Measurements from ENCODE around the gene DCT.

The DCT gene

DNA sequence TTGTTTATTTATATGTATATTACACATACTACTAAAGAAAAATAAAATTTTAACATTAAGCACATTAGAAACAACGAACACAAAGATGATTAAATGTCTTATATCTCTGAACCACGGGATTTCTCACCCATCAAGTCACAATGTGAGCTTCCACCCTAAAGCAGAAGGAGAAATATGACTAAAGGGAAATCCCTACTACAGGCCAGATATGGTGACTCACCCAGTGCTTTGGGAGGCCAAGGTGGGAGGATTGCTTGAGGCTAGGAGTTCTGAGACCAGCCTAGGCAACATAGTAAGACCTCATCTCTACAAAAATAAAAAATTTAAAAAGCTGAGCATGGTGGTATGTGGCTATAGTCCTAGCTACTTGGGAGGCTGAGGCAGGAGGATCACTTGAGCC is 24.6 kb downstream of the DCT start:
- H2AFZ ChIP-seq (ENCODE audit: low read depth, low read length): no peak overlapping the region
- ATAC-seq (ENCODE audit: insufficient read depth, low read depth) (0 out of 3 replicates have a peak, but pooled peaks have one; percentile 12), DNase-seq (no peak)
- no peaks in the 10 kb centered on the region for H3K27me3 ChIP-seq (ENCODE audit: insufficient read depth, low read length, poor library complexity)
- H3K4me3 ChIP-seq (ENCODE audit: low read depth in 1 of 2, low read length in 2 of 2): no peak overlapping the region
- H3K36me3 ChIP-seq (ENCODE audit: insufficient read depth, low read length): no peaks in the 10 kb centered on the region
- no peak overlapping the region for H3K9ac ChIP-seq (ENCODE audit: low read depth, low read length)
- H4K20me1 ChIP-seq (ENCODE audit: insufficient read depth, low read length): no peaks in the 10 kb centered on the region
- H3K79me2 ChIP-seq (ENCODE audit: insufficient read depth, low read length): no peaks in the 10 kb centered on the region
- no peak for TF ChIP-seq EZH2 (IDR thresholded peaks at IDR 0.05; ENCODE audit: borderline replicate concordance, low read depth, low read length, severe bottlenecking)
- TF ChIP-seq, protein P1, sequence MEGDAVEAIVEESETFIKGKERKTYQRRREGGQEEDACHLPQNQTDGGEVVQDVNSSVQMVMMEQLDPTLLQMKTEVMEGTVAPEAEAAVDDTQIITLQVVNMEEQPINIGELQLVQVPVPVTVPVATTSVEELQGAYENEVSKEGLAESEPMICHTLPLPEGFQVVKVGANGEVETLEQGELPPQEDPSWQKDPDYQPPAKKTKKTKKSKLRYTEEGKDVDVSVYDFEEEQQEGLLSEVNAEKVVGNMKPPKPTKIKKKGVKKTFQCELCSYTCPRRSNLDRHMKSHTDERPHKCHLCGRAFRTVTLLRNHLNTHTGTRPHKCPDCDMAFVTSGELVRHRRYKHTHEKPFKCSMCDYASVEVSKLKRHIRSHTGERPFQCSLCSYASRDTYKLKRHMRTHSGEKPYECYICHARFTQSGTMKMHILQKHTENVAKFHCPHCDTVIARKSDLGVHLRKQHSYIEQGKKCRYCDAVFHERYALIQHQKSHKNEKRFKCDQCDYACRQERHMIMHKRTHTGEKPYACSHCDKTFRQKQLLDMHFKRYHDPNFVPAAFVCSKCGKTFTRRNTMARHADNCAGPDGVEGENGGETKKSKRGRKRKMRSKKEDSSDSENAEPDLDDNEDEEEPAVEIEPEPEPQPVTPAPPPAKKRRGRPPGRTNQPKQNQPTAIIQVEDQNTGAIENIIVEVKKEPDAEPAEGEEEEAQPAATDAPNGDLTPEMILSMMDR (IDR thresholded peaks at IDR 0.05; ENCODE audit: borderline replicate concordance, extremely low read depth, low read length, poor library complexity, severe bottlenecking): no peak
- no peak overlapping the region for H3K27ac ChIP-seq (ENCODE audit: low read length)
- no peaks in the 10 kb centered on the region for H3K9me3 ChIP-seq (ENCODE audit: insufficient read depth, low read length, severe bottlenecking)
- H3K4me2 ChIP-seq (ENCODE audit: insufficient read depth, low read length): no peak overlapping the region
- H3K4me1 ChIP-seq (ENCODE audit: insufficient read depth, low read length): no peaks in the 10 kb centered on the region

- no peaks in the 10 kb centered on the region for H4K20me1 ChIP-seq (ENCODE audit: insufficient read depth, low read length)
- H3K36me3 ChIP-seq (ENCODE audit: insufficient read depth, low read length): no peaks in the 10 kb centered on the region
- H3K27ac ChIP-seq (ENCODE audit: low read length): no peak overlapping the region
- no peak for DNase-seq
- H3K9ac ChIP-seq (ENCODE audit: low read depth, low read length): no peak overlapping the region
- H3K27me3 ChIP-seq (ENCODE audit: insufficient read depth, low read length, poor library complexity): no peaks in the 10 kb centered on the region
- ATAC-seq (ENCODE audit: insufficient read depth, low read depth): no peak
- H2AFZ ChIP-seq (ENCODE audit: low read depth, low read length): no peak overlapping the region
- no peaks in the 10 kb centered on the region for H3K9me3 ChIP-seq (ENCODE audit: insufficient read depth, low read length, severe bottlenecking)
- H3K4me2 ChIP-seq (ENCODE audit: insufficient read depth, low read length): no peak overlapping the region
- no peak overlapping the region for H3K4me3 ChIP-seq (ENCODE audit: low read depth in 1 of 2, low read length in 2 of 2)
- H3K4me1 ChIP-seq (ENCODE audit: insufficient read depth, low read length): no peaks in the 10 kb centered on the region
- TF ChIP-seq, protein P1 (IDR thresholded peaks at IDR 0.05; ENCODE audit: borderline replicate concordance, extremely low read depth, low read length, poor library complexity, severe bottlenecking): no peak
- TF ChIP-seq EZH2 (IDR thresholded peaks at IDR 0.05; ENCODE audit: borderline replicate concordance, low read depth, low read length, severe bottlenecking): no peak
- H3K79me2 ChIP-seq (ENCODE audit: insufficient read depth, low read length): no peaks in the 10 kb centered on the region
Measured at GRCh38 chr13:94454334-94454733, 25.1 kb downstream of the DCT start.

DNA sequence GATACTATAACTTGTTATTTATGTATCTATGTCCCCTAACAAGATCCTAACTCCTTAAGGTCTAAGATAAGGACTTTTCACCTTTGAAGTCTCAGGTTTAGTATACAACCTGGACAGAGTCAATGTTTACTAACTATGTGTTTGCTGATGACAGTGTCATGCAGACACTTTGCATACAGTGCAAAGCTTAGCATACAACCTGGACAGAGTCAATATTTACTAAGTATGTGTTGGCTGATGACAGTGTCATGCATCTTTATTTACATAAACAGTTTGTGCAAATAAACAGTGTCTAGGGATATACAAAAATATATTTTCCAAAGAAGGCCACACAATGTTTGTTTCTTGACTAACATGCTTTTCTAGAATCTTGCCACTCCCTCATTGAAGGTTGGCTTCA is 34.7 kb downstream of the DCT start:
- TF ChIP-seq EZH2 (IDR thresholded peaks at IDR 0.05; ENCODE audit: borderline replicate concordance, low read depth, low read length, severe bottlenecking): no peak
- TF ChIP-seq, protein P1 (IDR thresholded peaks at IDR 0.05; ENCODE audit: borderline replicate concordance, extremely low read depth, low read length, poor library complexity, severe bottlenecking): no peak
- H3K27ac ChIP-seq (ENCODE audit: low read length): no peak overlapping the region
- DNase-seq: no peak
- H3K9ac ChIP-seq (ENCODE audit: low read depth, low read length): no peak overlapping the region
- H2AFZ ChIP-seq (ENCODE audit: low read depth, low read length): no peak overlapping the region
- no peaks in the 10 kb centered on the region for H3K9me3 ChIP-seq (ENCODE audit: insufficient read depth, low read length, severe bottlenecking)
- H3K79me2 ChIP-seq (ENCODE audit: insufficient read depth, low read length): no peaks in the 10 kb centered on the region
- H4K20me1 ChIP-seq (ENCODE audit: insufficient read depth, low read length): no peaks in the 10 kb centered on the region
- H3K4me2 ChIP-seq (ENCODE audit: insufficient read depth, low read length): no peak overlapping the region
- no peaks in the 10 kb centered on the region for H3K27me3 ChIP-seq (ENCODE audit: insufficient read depth, low read length, poor library complexity)
- no peak for ATAC-seq (ENCODE audit: insufficient read depth, low read depth)
- no peak overlapping the region for H3K4me3 ChIP-seq (ENCODE audit: low read depth in 1 of 2, low read length in 2 of 2)
- H3K4me1 ChIP-seq (ENCODE audit: insufficient read depth, low read length): no peaks in the 10 kb centered on the region
- H3K36me3 ChIP-seq (ENCODE audit: insufficient read depth, low read length): no peaks in the 10 kb centered on the region
